NT2/D1 (cell line): ENCODE measurements around the gene EP400.

Source experiments
- YY1 ChIP-seq: IDR thresholded peaks from 2 replicates; pipeline ENCODE4 v1.6.1; 2011; ENCODE audit not compliant: insufficient read length, insufficient read depth
- ZNF274 ChIP-seq: IDR thresholded peaks from 2 replicates; pipeline ENCODE4 v1.6.1; 2011; ENCODE audit warnings: mild to moderate bottlenecking, low read depth, low read length

- TF ChIP-seq YY1 (no peak), ZNF274 (no peak)
Measured at GRCh38 chr12:132078190-132078589, 128.4 kb downstream of the EP400 start.
